HG03060 (cell line): ENCODE data around the gene IGF2.

Experiments
- ATAC-seq: cut with Tn5 transposase; IDR thresholded peaks from one replicate; pipeline ENCODE4 v1.9.1; 2021; ENCODE audit warnings: low read depth, moderate number of reproducible peaks; ENCODE audit not compliant: unreplicated experiment

IGF2 gene

DNA sequence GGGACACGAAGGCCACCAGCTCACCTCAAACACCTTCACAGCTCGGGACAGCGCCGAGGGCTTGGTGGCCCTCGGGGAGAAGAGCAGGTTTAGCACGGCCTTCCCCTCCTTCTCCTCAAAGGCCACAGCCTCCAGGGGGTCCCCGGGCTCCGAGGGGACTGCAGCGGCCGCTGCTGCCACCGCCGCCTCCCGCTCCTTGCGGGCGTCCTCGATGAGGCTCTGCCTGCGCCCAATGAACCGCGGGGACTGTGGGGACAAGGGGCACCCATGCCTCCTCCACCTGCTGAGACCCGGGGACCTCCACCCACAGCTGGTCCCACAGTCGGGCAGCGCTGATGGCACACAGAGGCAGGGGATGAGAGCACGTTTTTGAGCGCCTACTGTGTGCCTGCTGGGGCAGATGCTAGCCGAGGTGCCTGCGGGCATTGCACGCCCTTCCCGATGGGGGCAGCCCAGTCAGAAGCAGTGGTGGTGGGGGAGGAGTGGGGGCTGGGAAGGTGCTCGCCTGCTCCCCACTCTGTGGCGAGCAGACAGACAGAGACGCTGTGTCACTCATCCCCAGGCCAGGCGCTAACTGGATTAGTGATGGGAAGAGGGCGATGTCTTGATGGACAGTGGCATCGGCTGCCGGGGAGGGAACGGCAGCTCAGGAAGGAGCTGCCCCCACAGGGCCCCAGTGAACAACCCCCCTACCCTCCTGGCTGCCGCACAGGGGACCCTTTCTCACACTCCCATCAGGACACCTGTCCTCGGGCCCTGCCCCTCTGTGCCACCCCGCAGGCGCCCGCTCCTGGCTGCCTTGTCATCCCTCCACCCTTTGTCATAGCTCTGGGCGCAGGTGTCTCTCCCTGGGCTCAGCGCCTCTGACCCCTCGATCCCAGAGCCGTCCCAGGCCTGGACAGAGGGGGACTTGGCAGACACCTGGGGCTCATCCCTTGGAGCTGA lies 30.7 kb upstream of the IGF2 start:
- ATAC-seq, result no peak

DNA sequence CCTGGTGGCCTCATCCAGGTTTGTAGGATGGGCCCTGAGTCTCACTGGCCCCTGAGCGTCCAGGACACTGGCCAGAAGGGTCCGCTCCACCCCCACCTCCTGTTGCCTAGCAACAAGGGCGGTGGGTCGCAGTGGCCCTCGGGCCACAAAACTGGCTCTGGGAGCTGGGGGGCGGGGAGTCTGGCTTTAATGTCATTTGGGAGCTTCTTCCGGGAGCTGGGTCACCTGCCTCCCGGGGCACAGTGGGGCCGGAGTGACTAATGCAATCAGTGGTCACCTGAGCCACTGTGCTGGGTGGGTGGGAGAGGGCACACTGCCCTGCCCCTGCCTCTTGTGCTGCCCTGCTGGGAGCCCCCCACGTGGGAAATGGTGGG lies 29.8 kb upstream of the IGF2 start:
- no peak for ATAC-seq

DNA sequence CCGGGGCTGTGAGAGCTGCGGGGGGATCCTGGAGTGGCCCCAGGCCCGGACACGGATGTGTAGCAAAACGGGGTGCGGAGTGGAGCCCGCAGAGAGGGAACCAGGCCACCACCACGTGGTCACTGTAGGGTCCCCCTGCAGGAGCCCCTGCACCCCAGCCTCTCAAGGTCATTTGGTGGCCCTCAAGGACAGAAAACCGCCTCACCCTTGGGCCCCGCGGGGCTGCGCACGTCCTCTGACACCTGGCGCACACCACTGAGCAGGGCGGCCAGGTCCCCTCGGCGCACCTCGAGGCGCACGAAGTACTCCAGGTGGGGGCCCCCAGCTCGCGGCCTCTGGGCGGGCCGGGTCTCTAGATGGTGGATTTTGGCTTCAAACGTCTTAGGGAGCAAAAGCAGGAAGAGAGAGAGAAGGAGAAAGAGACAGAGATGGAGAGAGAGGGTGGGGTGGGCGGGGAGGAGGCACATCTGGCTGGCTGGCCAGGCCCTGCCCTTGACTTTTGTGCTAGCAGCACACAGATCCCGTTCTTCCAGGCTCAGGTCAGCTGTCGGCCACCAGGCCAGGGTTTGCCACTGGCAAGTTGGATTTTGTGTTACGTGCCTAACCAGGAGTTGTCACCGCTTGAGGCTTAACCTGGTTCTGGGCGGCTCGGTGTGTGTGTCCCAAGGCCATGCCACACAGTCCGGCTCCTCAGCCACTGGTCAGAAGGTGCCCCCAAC lies 29.3 kb upstream of the IGF2 start:
- ATAC-seq, result no peak

DNA sequence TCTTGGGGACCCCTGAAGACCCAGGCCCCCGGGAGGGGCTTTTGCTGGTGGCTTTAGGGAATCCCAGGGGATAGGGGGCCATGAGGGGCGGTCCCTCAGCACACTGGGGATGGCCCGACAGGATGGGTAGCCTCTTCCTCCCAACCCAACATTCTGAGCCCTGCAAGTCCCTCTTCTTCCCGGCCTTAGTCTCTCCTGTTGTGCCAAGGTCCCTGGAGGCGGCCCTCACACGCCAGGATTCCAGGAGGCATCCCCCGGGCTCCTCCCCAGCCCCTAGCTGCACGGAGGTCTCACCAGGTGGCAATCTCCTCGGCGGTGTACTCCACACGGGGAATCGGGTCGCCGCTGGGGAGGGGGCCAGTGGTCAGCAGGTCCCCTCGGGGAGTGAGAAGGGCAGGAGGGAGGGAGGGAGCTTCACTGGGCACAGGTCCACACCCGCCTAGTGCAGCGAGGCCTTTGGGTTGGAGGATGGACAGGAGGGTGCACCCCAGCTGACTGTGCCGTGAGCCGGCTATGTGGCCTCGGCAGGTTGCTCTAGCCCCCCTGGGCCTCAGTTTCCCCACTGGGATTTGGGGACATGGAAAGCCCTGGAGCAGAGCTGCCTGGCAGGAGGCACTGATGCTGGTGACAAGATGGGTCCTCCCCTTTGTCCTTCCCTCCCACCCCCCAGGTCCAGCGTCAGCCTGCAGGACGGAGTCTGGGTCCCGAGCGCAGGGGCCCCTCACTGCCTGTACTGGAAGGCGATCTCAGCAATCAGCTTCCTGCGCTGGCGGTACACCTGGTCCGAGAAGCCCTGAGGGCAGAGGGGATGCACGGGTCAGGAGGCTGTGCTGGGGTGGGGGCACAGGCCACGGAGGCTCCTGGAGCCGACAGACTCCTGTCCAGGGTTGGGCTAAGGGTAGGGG lies 28.2 kb upstream of the IGF2 start:
- ATAC-seq, result no peak

DNA sequence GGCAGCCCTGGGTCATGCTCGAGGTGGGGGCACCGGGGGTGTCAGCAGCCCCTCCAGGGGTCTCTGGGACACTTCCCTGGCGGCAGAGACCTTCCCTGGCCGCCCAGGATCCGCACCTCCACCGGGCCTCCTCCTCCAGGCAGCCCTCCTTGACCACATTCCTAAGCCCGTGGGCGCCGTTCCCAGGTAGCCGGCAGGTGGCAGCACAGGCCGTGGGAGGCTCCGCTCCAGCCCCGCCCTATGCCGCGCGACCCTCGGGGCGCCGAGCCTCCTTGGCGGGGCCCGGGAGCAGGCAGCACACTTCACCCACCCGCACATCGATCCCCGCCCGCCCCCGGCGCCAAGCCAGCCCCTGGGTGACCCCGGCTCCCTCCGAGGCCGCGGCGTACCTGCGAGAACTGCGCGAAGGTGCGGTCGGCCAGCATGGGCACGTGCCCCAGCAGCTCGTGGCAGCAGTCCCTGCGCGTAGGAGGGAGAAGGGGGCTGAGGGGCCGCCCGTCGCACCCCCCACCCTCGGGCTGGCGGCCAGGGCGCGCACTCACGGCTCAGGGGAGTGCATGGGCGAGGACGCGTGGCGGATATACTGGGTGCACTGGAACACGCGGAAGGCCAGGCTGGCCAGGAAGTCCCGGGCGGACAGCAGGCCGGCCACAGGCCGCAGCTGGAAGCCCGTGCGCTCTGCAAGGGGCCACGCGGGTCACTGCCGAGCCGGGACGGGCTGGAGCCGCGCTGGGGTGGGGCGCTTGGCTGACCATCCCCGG lies 27.1 kb upstream of the IGF2 start:
- no peak for ATAC-seq

DNA sequence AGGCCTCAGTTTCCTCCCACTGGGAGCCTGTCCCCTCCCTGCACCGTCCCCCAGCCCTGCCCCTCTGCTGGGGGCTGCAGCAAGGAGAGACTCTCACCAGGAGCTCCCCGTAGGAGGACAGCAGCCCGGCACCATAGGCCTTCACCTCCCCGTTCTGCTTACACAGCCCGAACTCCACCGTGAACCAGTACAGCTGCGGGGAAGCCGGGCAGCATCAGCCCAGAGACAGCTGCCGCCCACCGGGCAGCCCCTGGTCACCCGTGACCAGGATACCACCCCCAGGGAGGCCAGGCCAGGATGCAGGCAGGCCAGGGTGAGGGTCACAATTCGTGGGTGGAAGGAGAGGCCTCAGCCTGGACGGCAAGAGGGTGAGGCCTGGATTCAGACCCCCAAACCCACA lies 26.4 kb upstream of the IGF2 start:
- no peak for ATAC-seq

DNA sequence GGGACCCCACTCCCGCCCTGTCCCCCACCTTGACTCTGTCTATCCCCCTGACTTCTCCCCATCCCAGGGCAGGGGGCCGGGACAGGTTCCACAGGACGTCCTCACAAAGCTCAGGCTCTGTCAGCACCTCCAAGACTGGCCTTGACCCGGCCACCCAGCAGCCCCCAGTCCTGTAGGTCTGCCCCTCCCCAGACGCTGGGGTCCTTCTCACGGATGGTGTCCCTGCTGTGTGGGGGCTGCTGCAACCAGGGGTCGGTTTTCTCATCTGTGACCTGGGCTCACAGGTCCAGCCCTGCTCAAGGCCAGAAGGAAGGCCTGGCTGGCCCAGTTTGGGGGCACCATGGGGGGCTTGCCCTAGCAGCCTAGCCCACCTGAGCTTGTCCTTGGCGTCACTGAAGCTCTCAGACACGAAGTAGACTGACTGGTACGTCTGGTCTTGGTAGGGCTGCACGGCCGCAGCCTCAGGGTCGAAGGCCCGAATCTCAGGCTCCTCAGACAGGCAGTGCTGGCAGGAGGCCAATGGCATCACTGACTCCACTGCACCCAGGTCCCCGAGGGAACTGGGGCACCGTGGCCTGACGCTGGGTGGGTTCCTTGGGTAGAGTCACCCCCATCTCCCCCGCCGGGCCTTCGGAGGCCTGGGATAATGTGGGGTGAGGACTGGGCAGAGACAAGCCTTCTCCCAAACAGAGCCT lies 25.8 kb upstream of the IGF2 start:
- no peak for ATAC-seq

DNA sequence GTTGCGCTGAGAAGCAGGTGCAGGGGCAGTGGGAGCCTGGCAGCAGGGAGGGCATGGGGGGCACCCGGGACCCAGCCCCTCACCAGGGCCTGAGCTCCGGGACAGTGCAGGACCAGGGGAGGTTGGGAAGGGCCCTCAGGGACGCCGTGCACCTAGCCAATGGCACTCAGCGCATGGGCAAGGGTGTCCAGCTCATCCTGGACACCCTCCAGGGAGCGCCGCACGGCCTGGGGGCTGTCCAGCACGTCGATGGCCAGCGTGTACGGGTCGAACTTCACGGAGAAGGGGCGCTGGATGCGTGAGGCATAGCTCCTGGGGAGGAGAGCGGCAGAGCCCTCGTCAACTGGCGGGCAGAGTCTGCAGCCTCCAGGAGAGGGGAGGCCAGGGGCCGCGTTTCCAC lies 24.9 kb upstream of the IGF2 start:
- ATAC-seq, result no peak

DNA sequence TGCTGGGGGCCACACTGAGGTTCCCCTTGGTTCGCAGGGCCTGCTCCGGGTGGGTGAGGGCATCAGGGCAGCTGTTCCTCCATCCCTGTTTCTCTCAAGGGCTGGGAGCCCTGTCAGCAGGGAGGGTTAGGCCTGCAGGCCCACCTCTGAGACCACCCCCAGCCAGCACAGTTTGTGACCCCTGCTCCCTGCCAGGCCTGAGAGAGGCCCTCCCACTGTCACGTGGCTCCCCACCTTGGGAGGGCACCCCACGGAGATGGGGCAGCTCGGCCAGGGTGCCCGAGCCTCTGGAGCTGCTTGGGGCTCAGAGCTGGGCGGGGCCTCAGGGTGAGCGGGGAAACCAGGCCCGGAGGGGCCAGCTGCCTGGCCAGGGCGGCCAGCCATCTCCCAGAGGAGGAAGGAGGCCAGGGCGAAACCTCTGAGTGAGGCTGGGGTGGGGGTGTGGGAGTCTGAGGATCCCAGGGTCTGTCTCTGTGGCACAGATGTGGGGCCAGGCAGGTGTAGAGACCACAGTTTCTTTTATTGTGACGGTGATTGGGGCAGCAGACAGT lies 24.3 kb upstream of the IGF2 start:
- ATAC-seq, result no peak

DNA sequence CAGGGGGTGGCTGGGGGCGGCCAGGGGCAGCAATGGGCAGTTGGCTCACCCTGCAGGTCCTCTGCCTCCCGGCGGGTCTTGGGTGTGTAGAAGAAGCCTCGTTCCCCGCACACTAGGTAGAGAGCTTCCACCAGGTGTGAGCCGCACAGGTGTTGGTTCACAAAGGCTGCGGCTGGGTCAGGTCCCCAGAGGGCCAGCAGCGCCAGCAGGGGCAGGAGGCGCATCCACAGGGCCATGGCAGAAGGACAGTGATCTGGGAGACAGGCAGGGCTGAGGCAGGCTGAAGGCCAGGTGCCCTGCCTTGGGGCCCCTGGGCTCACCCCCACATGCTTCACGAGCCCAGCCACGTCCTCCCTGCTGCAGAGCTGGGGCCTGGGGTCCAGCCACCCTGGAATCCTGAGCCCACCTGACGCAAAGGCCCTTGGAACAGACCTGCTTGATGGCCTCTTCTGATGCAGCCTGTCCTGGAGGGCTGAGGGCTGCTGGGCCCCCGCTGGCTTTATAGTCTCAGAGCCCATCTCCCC lies 21.6 kb upstream of the IGF2 start, which contains the start of gene INS:
TSS of gene INS (minus strand) at position 474 of the 524 bp plus-strand sequence. CDS start at position 236, 238 bp downstream.
- no peak for ATAC-seq

DNA sequence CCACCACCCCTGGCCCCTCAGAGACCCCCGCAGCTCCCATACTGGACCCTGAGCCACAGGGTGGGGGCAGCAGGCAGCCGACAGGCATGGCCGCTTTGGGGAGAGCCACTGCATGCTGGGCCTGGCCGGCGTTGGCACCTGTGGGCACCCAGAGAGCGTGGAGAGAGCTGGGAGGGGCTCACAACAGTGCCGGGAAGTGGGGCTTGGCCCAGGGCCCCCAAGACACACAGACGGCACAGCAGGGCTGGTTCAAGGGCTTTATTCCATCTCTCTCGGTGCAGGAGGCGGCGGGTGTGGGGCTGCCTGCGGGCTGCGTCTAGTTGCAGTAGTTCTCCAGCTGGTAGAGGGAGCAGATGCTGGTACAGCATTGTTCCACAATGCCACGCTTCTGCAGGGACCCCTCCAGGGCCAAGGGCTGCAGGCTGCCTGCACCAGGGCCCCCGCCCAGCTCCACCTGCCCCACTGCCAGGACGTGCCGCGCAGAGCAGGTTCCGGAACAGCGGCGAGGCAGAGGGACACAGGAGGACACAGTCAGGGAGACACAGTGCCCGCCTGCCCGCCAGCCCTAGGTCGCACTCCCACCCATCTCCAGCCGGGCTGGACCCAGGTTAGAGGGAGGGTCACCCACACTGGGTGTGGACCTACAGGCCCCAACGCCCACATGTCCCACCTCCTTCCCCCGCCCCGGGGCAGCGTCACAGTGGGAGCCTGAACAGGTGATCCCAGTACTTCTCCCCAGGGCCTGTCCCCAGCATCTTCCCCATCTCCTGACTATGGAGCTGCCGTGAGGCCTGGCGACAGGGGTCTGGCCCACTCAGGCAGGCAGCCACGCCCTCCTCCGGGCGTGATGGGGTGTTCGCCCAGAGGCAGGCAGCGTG lies 20.6 kb upstream of the IGF2 start:
- no peak for ATAC-seq

DNA sequence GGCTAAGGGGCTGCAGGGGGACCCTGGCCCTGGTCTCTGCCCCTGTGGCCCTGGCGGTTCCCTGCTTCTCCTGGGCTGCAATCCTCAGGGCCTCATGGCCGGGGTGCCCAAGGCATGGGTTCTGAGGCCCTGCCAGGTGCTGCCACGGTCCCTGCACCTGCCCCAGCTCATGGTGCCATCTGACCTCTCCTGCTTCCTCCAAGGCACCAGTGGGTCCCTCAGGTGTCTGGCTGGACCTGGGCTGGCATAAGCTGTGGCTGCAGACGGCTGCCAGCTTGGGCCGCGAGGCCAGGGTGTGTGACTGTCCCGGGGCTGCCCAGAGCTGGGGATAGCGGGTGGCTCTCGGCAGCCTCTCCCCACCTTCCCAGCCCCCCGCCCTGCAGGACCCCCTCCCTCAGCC lies 19.8 kb upstream of the IGF2 start:
- ATAC-seq, result no peak

DNA sequence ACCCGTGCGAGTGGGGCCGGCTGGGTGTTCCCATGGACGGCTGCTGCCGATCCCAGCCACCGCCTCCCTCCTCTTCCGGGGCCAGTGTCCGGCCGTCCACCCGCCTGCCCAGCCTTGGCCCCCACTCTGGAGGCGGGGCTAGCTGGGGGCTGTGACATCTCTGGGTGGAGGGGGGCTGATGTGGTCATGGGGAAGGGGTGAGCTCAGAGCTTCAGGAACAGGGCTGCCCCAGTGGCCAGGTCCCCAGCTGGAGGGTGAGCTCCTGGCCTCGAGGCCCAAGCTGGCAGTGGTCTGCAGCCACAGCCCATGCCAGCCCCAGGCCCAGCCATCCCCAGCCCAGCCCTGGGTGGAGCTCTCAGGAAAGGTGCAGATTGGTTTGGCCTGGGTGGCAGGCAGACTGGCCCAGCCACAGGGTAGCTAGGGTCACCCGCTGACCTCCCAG lies 19.1 kb upstream of the IGF2 start:
- no peak for ATAC-seq

DNA sequence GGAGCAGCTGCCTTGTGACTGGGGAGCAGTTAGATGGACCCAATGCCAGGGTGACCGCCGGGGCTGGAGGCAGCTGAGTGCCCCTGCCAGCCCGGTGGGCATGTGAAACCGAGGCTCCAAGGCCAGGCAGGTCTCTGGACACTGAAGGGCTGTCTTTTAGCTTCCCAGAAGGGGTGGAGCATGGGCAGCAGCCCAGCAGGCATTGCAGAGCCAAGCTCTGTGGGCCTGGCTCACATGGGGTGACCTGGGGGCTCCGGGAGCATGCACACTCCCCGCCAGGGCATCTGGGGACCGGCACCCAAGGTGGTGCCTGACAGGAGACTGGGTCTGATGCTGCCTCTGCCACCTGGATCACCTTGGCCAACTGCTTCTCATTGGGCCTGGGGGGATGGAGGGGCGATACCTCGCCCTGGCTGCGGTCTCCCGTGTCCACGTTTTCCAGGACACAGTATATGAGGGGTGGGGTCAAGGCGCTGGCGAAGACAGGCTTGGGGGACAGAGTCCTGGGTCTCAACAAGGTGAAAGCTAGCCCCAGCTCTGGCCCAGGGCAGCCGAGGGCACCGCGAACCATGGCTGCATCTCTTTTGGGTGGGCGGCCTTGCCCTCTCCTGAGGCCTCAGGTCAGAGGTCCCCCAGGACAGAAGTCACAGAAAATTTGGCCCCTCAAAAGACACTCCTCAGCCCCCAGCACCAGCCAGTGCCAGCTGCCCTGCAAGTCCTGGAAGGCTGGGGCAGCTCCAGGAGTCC lies 18.3 kb upstream of the IGF2 start:
- no peak for ATAC-seq

DNA sequence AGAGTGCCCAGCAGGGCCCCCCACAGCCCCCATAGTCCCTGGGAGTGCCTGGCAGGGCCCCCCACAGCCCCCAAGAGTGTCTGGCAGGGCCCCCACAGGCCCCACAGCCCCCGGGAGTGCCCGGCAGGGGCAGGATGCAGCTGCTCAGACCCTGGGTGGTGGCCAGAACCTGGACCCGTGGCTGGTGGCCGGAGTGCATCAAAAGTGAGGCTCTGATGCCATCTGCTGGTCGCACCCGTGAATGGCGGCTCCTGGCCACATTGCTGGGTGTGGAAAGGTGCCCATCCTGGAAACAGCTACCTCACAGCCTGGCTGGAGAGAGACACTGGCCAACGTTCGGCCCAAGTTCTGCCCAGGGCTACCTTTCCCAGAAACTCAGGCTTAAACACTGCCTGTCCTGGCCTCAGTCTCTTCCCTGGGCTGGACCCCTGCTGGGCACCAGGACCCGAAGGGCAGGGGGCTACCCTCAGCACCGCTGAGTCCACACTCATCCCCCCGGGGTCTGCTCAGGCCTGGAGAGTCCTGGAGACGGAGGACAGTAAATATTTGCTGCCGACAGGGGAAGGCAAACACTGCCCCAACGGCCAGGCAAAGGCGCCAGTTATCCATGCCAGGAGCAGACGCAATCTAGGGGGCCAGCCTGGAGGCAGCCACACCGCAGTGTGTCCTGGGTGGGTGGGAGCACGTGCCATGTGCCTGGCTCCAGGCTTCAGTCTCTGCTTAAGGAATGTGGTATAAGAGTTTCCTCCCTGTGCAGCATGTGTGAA lies 17.4 kb upstream of the IGF2 start:
- no peak for ATAC-seq

DNA sequence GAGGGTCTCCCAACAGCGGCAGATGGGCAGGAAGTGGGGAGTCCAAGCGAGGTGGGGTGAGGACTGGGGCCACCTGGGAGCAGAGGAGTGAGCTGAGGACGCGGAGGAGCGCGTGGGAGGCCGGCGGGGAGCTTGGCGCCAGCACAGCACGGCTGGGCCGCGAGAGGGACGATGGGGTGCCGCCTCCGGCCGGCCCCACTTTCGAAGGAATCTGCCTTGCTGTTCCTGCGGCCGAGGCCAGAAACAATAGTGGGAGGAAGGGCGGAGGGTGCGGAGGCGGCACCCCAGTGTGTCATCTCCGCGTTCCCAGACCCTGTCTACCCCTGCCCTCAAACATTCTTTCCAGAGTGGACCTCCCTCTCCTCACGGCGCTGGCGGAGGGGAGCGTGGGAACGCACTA lies 16.3 kb upstream of the IGF2 start:
- no peak for ATAC-seq

DNA sequence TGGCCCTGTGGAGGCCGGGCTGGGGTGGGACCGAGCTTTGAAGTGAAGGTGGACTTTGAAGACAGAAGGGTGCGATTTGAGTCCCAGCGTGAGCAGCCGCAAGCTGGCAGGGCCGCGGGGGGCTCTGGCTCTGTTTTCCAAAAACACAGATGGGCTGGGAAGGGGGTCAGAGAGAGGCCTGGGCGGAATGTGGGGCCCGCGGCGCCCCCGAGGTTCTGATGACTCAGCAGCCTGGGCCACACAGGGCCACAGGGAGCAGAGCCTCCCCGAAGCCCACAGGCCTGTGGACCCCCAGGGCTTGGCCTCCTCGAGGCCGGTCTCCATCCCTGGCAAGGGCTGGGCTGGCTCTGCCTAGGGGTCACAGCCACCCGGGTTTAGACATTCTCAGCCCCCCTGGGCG lies 15.7 kb upstream of the IGF2 start:
- no peak for ATAC-seq
